K562 (cell line): ENCODE results near the gene CDC6. TPM values are rescaled to one million over a fixed set of nuclear protein-coding genes. Genes with fewer than 3 reads are reported as not detected.

Source experiments
- ETV6 ChIP-seq, 3 experiments: fragments of 150-350 bp in 1 of 3; sonication (generic) in 1 of 3; formaldehyde crosslinking in 1 of 3; IDR thresholded peaks; 2 replicates each; pipeline versions ENCODE4 v1.6.1 to v1.8.0; 2014 to 2022; ENCODE audit warnings: borderline replicate concordance in 2 of 3, low read depth in 2 of 3, antibody characterized with exemption in 1 of 3, low read length in 1 of 3, mild to moderate bottlenecking in 1 of 3, missing genetic modification reagents in 1 of 3
- HCFC1 ChIP-seq: IDR thresholded peaks from 2 replicates; pipeline ENCODE4 v1.6.1; 2012; ENCODE audit warnings: low read depth, low read length, improper control_type of control experiment
- ILF3 ChIP-seq: fragments of 450-650 bp; IDR thresholded peaks from 2 replicates; pipeline ENCODE4 v1.6.1; 2018; ENCODE audit warnings: antibody characterized with exemption, mild to moderate bottlenecking, moderate library complexity, borderline replicate concordance
- KDM4B ChIP-seq, 2 experiments: fragments of 450-650 bp in 1 of 2; sonication (generic) in 1 of 2; IDR thresholded peaks; 2 replicates each; pipeline ENCODE4 v1.6.1; 2016 to 2017; ENCODE audit warnings: borderline replicate concordance in 2 of 2, antibody characterized with exemption in 1 of 2, low read depth in 1 of 2, mild to moderate bottlenecking in 1 of 2
- MAFF ChIP-seq: IDR thresholded peaks from 2 replicates; pipeline ENCODE4 v1.6.1; 2012; ENCODE audit warnings: low read length, improper control_type of control experiment
- MIER1 ChIP-seq: fragments of 450-650 bp; IDR thresholded peaks from 2 replicates; pipeline ENCODE4 v1.6.1; 2016; ENCODE audit warnings: antibody characterized with exemption, mild to moderate bottlenecking, low read depth
- POLR2B ChIP-seq: fragments of 450-650 bp; IDR thresholded peaks from 2 replicates; pipeline ENCODE4 v1.6.1; 2018; ENCODE audit warnings: low read depth; ENCODE audit not compliant: partially characterized antibody
- SMAD2 ChIP-seq: fragments of 150-350 bp; IDR thresholded peaks from 2 replicates; pipeline ENCODE4 v1.6.1; 2014; ENCODE audit warnings: low read depth, mild to moderate bottlenecking, low read length
- TFAM ChIP-seq: fragments of 250-450 bp; sonication (Bioruptor Pico); conservative IDR thresholded peaks from 2 replicates; pipeline ENCODE4 v1.5.0; 2021; ENCODE audit warnings: mild to moderate bottlenecking, moderate library complexity
- TRIM24 ChIP-seq, 2 experiments: fragments of 450-650 bp; IDR thresholded peaks; 2 replicates each; pipeline ENCODE4 v1.6.1; 2016
- ZKSCAN1 ChIP-seq: fragments of 150-350 bp; IDR thresholded peaks from 2 replicates; pipeline ENCODE4 v1.6.1; 2016; ENCODE audit warnings: low read depth, low read length
- ZNF121 ChIP-seq: sonication (generic); formaldehyde crosslinking; conservative IDR thresholded peaks from 2 replicates; pipeline ENCODE4 v1.8.0; 2022; ENCODE audit warnings: missing genetic modification reagents
- ZNF143 ChIP-seq: sonication (generic); formaldehyde crosslinking; IDR thresholded peaks from 2 replicates; pipeline ENCODE4 v1.9.0; 2022; ENCODE audit warnings: mild to moderate bottlenecking, missing genetic modification reagents
- ZNF165 ChIP-seq: fragments of 250-450 bp; sonication (Bioruptor Pico); IDR thresholded peaks from 2 replicates; pipeline ENCODE4 v1.4.0; 2020; ENCODE audit warnings: borderline replicate concordance
- ZNF311 ChIP-seq: fragments of 250-450 bp; sonication (Bioruptor Pico); IDR thresholded peaks from 2 replicates; pipeline ENCODE4 v1.4.0; 2020; ENCODE audit warnings: mild to moderate bottlenecking, moderate library complexity
- ZNF444 ChIP-seq: fragments of 250-450 bp; sonication (Bioruptor Pico); IDR thresholded peaks from 2 replicates; pipeline ENCODE4 v1.4.0; 2020; ENCODE audit warnings: mild to moderate bottlenecking, moderate library complexity
- polyA plus RNA-seq, 8 experiments: library from polyadenylated mRNA; depleted of rRNA in 4 of 8; stranded (reverse) in 5 of 8; unstranded in 3 of 8; fragments of >200 nt; fragmentation: Nextera tagmentation in 2 of 8; fragmentation: Illumina TruSeq in 1 of 8; extraction: Ambion mirVana in 2 of 8; extraction: Trizol in 1 of 8; gene quantifications; 2 replicates each; pipeline versions ENCODE4 v1.2.1 to v1.2.3, GENCODE V29; 2011 to 2014; ENCODE audit warnings: inconsistent platforms in 1 of 8, missing spikeins in 1 of 8
- total RNA-seq, 7 experiments: library from RNA; depleted of rRNA in 6 of 7; stranded (reverse); fragments of >200 nt in 6 of 7; fragmentation: Illumina TruSeq in 2 of 7; extraction: Trizol in 2 of 7; gene quantifications; 2 replicates each; pipeline versions ENCODE4 v1.2.1 to v1.2.3, GENCODE V29; 2011 to 2021; ENCODE audit warnings: low replicate concordance in 1 of 7
- TF ChIP-seq, protein P1 (sequence below), 2 experiments: IDR thresholded peaks in 1 of 2; conservative IDR thresholded peaks in 1 of 2; 2 replicates each; pipeline ENCODE4 v1.6.1; 2016; ENCODE audit warnings: low read depth in 2 of 2, mild to moderate bottlenecking in 1 of 2, missing compliant biosample characterization in 1 of 2, missing genetic modification characterization in 1 of 2, moderate library complexity in 1 of 2
- TF ChIP-seq, protein P2 (sequence below): IDR thresholded peaks from 2 replicates; pipeline ENCODE4 v1.6.1; 2011; ENCODE audit warnings: borderline replicate concordance, low read depth, mild to moderate bottlenecking, moderate library complexity, low read length; ENCODE audit not compliant: insufficient read depth, poor library complexity, severe bottlenecking
- TF ChIP-seq, protein P3 (sequence below): fragments of 200-400 bp; formaldehyde crosslinking; IDR thresholded peaks from 2 replicates; pipeline ENCODE4 v1.6.1; 2017; ENCODE audit warnings: mild to moderate bottlenecking, low read depth, low read length, moderate library complexity

Gene CDC6
- total and polyA plus RNA-seq, 9 of the 15 experiments (the other 6 are each of a cell fraction or from before 2014, with no cell fraction given): 29.6 to 141 (median 106) TPM

DNA sequence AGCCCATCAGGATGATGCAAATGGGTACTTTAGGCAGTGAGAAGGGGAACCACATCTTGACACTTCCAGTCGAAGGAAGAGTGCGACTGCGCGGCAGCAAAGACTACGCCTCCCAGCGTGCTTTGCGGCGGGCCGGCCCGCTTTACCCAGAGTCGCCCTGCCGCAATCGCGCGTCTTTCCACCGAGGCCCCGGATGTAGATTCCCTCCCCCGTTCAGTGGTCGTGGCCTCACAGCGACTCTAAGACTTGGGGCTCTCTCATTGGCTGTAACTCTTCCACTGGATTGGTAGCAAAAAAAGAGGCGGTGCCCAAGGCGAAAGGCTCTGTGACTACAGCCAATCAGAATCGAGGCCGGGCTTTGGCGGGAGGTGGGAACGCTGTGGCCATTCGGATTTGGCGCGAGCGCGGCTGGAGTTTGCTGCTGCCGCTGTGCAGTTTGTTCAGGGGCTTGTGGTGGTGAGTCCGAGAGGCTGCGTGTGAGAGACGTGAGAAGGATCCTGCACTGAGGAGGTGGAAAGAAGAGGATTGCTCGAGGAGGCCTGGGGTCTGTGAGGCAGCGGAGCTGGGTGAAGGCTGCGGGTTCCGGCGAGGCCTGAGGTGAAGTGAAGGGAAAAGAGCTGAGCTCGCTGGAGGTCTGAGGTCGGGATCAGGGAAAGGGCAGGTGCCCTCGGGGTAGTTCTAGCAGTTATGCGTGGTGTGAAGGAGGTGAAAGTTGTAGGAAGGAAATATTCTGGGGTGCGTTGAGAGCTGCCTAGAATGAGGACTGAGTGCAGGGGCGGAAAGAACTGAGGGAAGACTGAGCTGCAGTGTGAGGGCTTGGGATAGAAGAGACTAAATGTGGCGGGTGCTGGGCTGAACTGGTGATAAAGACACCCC, at the start of gene CDC6 (continued):
- TF ChIP-seq TRIM24 (IDR thresholded peaks at IDR 0.05) (no peak), ZNF444 (no peak), ZKSCAN1 (no peak), KDM4B (IDR thresholded peaks at IDR 0.05; ENCODE audit: borderline replicate concordance in 2 of 2, low read depth in 1 of 2) (no peak), ETV6 (IDR thresholded peaks at IDR 0.05; ENCODE audit: borderline replicate concordance in 1 of 2, low read depth in 2 of 2, low read length in 1 of 2) (no peak), ETV6 (CRISPR knock-in tag; IDR thresholded peaks at IDR 0.05; ENCODE audit: borderline replicate concordance) (no peak), ZNF165 (no peak), ILF3 (no peak), HCFC1 (peak; percentile 95), MAFF (no peak), TFAM (CRISPR knock-in tag) (no peak), SMAD2 (no peak), ZNF143 (CRISPR knock-in tag) (peak; percentile 91), ZNF121 (no peak), MIER1 (peak; percentile 68), POLR2B (peak; percentile 98), ZNF311 (no peak)
- TF ChIP-seq, protein P1, sequence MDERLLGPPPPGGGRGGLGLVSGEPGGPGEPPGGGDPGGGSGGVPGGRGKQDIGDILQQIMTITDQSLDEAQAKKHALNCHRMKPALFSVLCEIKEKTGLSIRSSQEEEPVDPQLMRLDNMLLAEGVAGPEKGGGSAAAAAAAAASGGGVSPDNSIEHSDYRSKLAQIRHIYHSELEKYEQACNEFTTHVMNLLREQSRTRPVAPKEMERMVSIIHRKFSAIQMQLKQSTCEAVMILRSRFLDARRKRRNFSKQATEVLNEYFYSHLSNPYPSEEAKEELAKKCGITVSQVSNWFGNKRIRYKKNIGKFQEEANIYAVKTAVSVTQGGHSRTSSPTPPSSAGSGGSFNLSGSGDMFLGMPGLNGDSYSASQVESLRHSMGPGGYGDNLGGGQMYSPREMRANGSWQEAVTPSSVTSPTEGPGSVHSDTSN (CRISPR knock-in tag; IDR thresholded peaks at IDR 0.05; ENCODE audit: low read depth): no peak
- TF ChIP-seq, protein P1 (tag; conservative IDR thresholded peaks at IDR 0.05; ENCODE audit: low read depth): no peak
- TF ChIP-seq, protein P2, sequence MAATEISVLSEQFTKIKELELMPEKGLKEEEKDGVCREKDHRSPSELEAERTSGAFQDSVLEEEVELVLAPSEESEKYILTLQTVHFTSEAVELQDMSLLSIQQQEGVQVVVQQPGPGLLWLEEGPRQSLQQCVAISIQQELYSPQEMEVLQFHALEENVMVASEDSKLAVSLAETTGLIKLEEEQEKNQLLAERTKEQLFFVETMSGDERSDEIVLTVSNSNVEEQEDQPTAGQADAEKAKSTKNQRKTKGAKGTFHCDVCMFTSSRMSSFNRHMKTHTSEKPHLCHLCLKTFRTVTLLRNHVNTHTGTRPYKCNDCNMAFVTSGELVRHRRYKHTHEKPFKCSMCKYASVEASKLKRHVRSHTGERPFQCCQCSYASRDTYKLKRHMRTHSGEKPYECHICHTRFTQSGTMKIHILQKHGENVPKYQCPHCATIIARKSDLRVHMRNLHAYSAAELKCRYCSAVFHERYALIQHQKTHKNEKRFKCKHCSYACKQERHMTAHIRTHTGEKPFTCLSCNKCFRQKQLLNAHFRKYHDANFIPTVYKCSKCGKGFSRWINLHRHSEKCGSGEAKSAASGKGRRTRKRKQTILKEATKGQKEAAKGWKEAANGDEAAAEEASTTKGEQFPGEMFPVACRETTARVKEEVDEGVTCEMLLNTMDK: no peak
- TF ChIP-seq, protein P3, sequence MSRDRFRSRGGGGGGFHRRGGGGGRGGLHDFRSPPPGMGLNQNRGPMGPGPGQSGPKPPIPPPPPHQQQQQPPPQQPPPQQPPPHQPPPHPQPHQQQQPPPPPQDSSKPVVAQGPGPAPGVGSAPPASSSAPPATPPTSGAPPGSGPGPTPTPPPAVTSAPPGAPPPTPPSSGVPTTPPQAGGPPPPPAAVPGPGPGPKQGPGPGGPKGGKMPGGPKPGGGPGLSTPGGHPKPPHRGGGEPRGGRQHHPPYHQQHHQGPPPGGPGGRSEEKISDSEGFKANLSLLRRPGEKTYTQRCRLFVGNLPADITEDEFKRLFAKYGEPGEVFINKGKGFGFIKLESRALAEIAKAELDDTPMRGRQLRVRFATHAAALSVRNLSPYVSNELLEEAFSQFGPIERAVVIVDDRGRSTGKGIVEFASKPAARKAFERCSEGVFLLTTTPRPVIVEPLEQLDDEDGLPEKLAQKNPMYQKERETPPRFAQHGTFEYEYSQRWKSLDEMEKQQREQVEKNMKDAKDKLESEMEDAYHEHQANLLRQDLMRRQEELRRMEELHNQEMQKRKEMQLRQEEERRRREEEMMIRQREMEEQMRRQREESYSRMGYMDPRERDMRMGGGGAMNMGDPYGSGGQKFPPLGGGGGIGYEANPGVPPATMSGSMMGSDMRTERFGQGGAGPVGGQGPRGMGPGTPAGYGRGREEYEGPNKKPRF: no peak
